DND-41 (cell line): ENCODE results near the gene TMEM115.
A peak's percentile ranks its signal among the peaks of the same experiment; 100 is the strongest.

Experiments
- ATAC-seq: fragments of 200-7000 bp; cut with Tn5 transposase; 3 replicates; pipeline ENCODE4 v1.9.1; 2021; ENCODE audit warnings: low read depth; ENCODE audit not compliant: insufficient read depth
- DNase-seq: peaks from one replicate; pipeline ENCODE4 v3.0.0-alpha.2; 2020
- H2AFZ ChIP-seq: 2 replicates; pipeline ENCODE4 v1.6.0; 2012; ENCODE audit warnings: low read depth, low read length
- H3K27ac ChIP-seq: 2 replicates; pipeline ENCODE4 v1.5.1; 2012; ENCODE audit warnings: low read length, inconsistent platforms
- H3K27me3 ChIP-seq: fragments of 200-600 bp; sonication (generic); 2 replicates; pipeline ENCODE4 v1.6.0; 2012; ENCODE audit warnings: low read length, mild to moderate bottlenecking, inconsistent platforms; ENCODE audit not compliant: insufficient read depth, poor library complexity
- H3K36me3 ChIP-seq: 2 replicates; pipeline ENCODE4 v1.5.1; 2012; ENCODE audit warnings: low read length, inconsistent platforms; ENCODE audit not compliant: insufficient read depth
- H3K4me1 ChIP-seq: 2 replicates; pipeline ENCODE4 v1.5.1; 2012; ENCODE audit warnings: mild to moderate bottlenecking, low read length; ENCODE audit not compliant: insufficient read depth
- H3K4me2 ChIP-seq: 2 replicates; pipeline ENCODE4 v1.6.0; 2012; ENCODE audit warnings: mild to moderate bottlenecking, moderate library complexity, low read length, inconsistent platforms; ENCODE audit not compliant: insufficient read depth
- H3K4me3 ChIP-seq, 2 experiments: fragments of 200-600 bp in 1 of 2; shearing (Covaris generic) in 1 of 2; 2 replicates each; pipeline ENCODE4 v1.5.1; 2012 to 2016; ENCODE audit warnings: inconsistent platforms in 2 of 2, low read length in 2 of 2, mild to moderate bottlenecking in 2 of 2, low read depth in 1 of 2, moderate library complexity in 1 of 2
- H3K79me2 ChIP-seq: 2 replicates; pipeline ENCODE4 v1.6.0; 2012; ENCODE audit warnings: low read length, inconsistent platforms; ENCODE audit not compliant: insufficient read depth
- H3K9ac ChIP-seq: 2 replicates; pipeline ENCODE4 v1.6.0; 2012; ENCODE audit warnings: low read depth, mild to moderate bottlenecking, inconsistent platforms, low read length, moderate library complexity
- H3K9me3 ChIP-seq: 2 replicates; pipeline ENCODE4 v1.5.1; 2012; ENCODE audit warnings: low read length, moderate library complexity, mild to moderate bottlenecking, inconsistent platforms; ENCODE audit not compliant: insufficient read depth, severe bottlenecking
- H4K20me1 ChIP-seq: 2 replicates; pipeline ENCODE4 v1.6.0; 2012; ENCODE audit warnings: low read length; ENCODE audit not compliant: insufficient read depth
- CTCF ChIP-seq: IDR thresholded peaks from 2 replicates; pipeline ENCODE4 v1.5.1; 2012; ENCODE audit warnings: borderline replicate concordance, low read length, moderate library complexity, mild to moderate bottlenecking; ENCODE audit not compliant: poor library complexity, severe bottlenecking; ENCODE audit errors: extremely low read depth
- EZH2 ChIP-seq: IDR thresholded peaks from 3 replicates; pipeline ENCODE4 v1.6.1; 2012; ENCODE audit warnings: borderline replicate concordance, low read depth, mild to moderate bottlenecking, moderate library complexity, low read length, inconsistent platforms; ENCODE audit not compliant: severe bottlenecking

The TMEM115 gene

GRCh38 chr3:50337175-50337861 is 22.0 kb downstream of the TMEM115 start:
- peak overlapping the region; percentile 66 to 90 for H3K4me3 ChIP-seq
- TF ChIP-seq EZH2 = no peak
- no peak for TF ChIP-seq CTCF
- peaks cover 64% of the 10 kb centered on the region for H3K79me2 ChIP-seq
- H3K4me2 ChIP-seq = peak overlapping the region; percentile 81
- DNase-seq = peak; percentile 98
- H3K9me3 ChIP-seq = no peaks in the 10 kb centered on the region
- H2AFZ ChIP-seq = peak overlapping the region; percentile 85
- H3K9ac ChIP-seq = peak overlapping the region; percentile 93
- ATAC-seq = peak; percentile 89
- peak overlapping the region; percentile 98 for H3K27ac ChIP-seq
- H3K36me3 ChIP-seq = peaks cover 36% of the 10 kb centered on the region
- peaks cover 63% of the 10 kb centered on the region for H3K4me1 ChIP-seq
- peaks cover 4% of the 10 kb centered on the region for H3K27me3 ChIP-seq
- peaks cover 38% of the 10 kb centered on the region for H4K20me1 ChIP-seq

DNA sequence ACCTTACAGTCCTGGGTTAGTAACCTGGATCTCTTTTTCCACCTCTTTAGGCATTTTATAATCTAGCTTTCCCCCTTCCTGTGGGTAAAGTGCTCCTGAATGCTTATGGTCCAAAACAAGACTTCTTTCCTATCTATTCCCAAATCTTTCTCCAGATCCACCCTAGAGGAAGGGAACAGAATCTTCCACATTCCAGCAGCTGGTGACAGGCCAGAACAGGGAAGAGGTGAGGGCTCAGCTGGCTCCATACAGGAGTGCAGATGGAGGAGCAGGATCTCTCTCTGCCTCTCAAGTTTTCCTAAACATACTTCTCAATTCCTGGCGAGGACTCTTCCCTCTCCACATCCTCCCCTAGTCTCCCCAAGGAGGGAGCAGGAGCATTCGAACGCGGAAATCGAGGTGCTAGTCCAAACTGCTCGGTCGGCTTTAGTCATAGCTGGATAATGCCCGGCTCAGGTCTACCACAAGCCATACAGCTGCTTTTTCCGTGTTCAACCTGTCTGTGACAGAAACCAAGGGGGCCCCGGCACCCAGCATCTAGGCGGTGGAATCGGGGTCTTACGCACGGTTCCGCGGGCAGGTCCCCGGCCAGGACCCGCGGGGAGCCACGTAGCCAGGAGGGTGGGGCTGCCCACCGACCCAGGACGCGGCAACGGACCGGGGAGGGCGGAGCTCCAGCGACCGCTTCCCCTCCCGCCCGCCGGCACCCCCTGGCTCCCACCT is 22.7 kb downstream of the TMEM115 start:
- Histone ChIP-seq H3K79me2 (peaks cover 71% of the 10 kb centered on the region), H3K27ac (peak overlapping the region; percentile 98), H3K4me3 (peak overlapping the region; percentile 66 to 90), H4K20me1 (peaks cover 45% of the 10 kb centered on the region), H3K9me3 (no peaks in the 10 kb centered on the region), H3K36me3 (peaks cover 43% of the 10 kb centered on the region), H3K4me2 (peak overlapping the region; percentile 81), H3K4me1 (peaks cover 69% of the 10 kb centered on the region), H3K9ac (peak overlapping the region; percentile 93), H2AFZ (peak overlapping the region; percentile 78), H3K27me3 (peaks cover 4% of the 10 kb centered on the region)
- DNase-seq (no peak), ATAC-seq (peak; percentile 62)
- no peak for TF ChIP-seq EZH2
- peak; percentile 1 for TF ChIP-seq CTCF

GRCh38 chr3:50334339-50335075 is 24.8 kb downstream of the TMEM115 start:
- H2AFZ ChIP-seq = no peak overlapping the region
- no peaks in the 10 kb centered on the region for H3K27me3 ChIP-seq
- TF ChIP-seq EZH2 (no peak), CTCF (no peak)
- H3K9me3 ChIP-seq = no peaks in the 10 kb centered on the region
- ATAC-seq (no peak), DNase-seq (no peak)
- peaks cover 77% of the 10 kb centered on the region for H3K79me2 ChIP-seq
- peaks cover 73% of the 10 kb centered on the region for H3K4me1 ChIP-seq
- peak overlapping the region; percentile 81 for H3K4me2 ChIP-seq
- H4K20me1 ChIP-seq = peaks cover 53% of the 10 kb centered on the region
- peak overlapping the region; percentile 39; the same call in 1 of the 2 replicates for H3K9ac ChIP-seq
- peaks cover 64% of the 10 kb centered on the region for H3K36me3 ChIP-seq
- peak overlapping the region; percentile 48; the same call in 1 of the 2 replicates for H3K27ac ChIP-seq
- H3K4me3 ChIP-seq = peak overlapping the region in 1 of 2 experiments; percentile 29; a peak in 2 of 4 replicates
